ENCODE data around the gene WNT6. TPM values are rescaled to one million over a fixed set of nuclear protein-coding genes. Genes with fewer than 3 reads are reported as not detected.

WNT6 gene
- total and polyA plus RNA-seq, 2 of the 8 experiments (the other 6 are each of a cell fraction or from before 2014, with no cell fraction given): not detected

- peak; percentile 75 for TF ChIP-seq RNF2 (IDR thresholded peaks at IDR 0.05; ENCODE audit: borderline replicate concordance, low read depth, low read length, missing control alignments, poor library complexity, severe bottlenecking)
Observed at GRCh38 chr2:218859988-218860831, 605 bp downstream of the WNT6 start (continued).
